Measurements from ENCODE around the gene RGS11.

DNA sequence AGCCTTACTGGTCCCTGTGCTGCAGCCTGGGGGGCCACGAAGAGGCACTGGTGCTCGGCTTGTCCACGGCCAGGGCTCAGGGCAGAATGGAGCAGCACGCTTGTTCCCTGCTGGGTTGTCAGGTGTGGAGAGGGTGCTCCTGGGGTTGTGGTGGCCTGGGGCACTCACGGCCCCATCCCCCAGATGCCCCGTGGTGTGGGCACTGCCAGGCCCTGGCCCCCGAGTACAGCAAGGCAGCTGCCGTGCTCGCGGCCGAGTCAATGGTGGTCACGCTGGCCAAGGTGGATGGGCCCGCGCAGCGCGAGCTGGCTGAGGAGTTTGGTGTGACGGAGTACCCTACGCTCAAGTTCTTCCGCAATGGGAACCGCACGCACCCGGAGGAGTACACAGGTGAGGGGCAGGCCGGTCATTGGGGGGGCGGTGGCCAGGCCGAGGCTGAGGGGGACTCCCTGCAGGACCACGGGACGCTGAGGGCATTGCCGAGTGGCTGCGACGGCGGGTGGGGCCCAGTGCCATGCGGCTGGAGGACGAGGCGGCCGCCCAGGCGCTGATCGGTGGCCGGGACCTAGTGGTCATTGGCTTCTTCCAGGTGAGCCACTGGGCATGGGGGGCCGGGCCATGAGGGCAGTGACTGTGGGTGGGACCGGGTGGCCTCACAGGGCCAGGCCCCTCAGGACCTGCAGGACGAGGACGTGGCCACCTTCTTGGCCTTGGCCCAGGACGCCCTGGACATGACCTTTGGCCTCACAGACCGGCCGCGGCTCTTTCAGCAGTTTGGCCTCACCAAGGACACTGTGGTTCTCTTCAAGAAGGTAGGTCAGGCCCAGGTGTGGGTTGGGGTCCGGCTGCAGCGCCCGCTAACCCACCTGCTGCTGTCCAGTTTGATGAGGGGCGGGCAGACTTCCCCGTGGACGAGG lies 8.7 kb upstream of the RGS11 start:
- no peak for TF ChIP-seq POLR2AphosphoS5 (IDR thresholded peaks at IDR 0.05; ENCODE audit: borderline replicate concordance, low read depth, low read length)
- TF ChIP-seq EZH2 (IDR thresholded peaks at IDR 0.05) = no peak
- no peak for TF ChIP-seq FOXP2 (optimal IDR thresholded peaks at IDR 0.05; ENCODE audit: control extremely low read depth, extremely low read length, insufficient read depth)
